Activated T-cell treated with anti-CD3 and anti-CD28 coated beads, Interleukin-2, amount 50 U/mL, for 72 hours (primary cell): ENCODE measurements around the gene TMEM8B. TPM values are rescaled to one million over a fixed set of nuclear protein-coding genes. Genes with fewer than 3 reads are reported as not detected.
"Not testable (repeated sequence)": the region's sequence is repeated elsewhere in the genome, so short reads cannot be mapped to it uniquely, and the experiment has no call there.

Source experiments
- ATAC-seq, 2 donors: fragments of 150-1000 bp; cut with Tn5 transposase; replicated peaks in 1 of 2; 2 replicates each; pipeline ENCODE4 v1.10.0; 2021; ENCODE audit warnings: moderate library complexity in 2 of 2, mild to moderate bottlenecking in 1 of 2
- DNase-seq, 2 donors: peaks; one replicate each; pipeline ENCODE4 v3.0.0; 2021 to 2022; ENCODE audit warnings: mixed read lengths in 1 of 2
- H3K27ac Mint-ChIP-seq: one replicate; pipeline ENCODE4 v1.8.0; 2022; ENCODE audit warnings: mild to moderate bottlenecking, moderate library complexity, mixed read lengths
- H3K27me3 Mint-ChIP-seq: one replicate; pipeline ENCODE4 v1.8.0; 2022; ENCODE audit warnings: low read depth, mixed read lengths
- H3K36me3 Mint-ChIP-seq, 2 donors: one replicate each; pipeline ENCODE4 v1.8.0; 2022; ENCODE audit warnings: mixed read lengths in 2 of 2, mild to moderate bottlenecking in 1 of 2; ENCODE audit not compliant: insufficient read depth in 2 of 2
- H3K4me1 Mint-ChIP-seq: one replicate; pipeline ENCODE4 v1.8.0; 2022; ENCODE audit warnings: low read depth, mixed read lengths
- H3K4me3 Mint-ChIP-seq, 2 donors: one replicate each; pipeline ENCODE4 v1.8.0; 2022; ENCODE audit warnings: mild to moderate bottlenecking in 2 of 2, mixed read lengths in 2 of 2, moderate library complexity in 2 of 2
- H3K9me3 Mint-ChIP-seq, 2 donors: one replicate each; pipeline ENCODE4 v1.8.0; 2022; ENCODE audit warnings: mixed read lengths in 2 of 2
- total RNA-seq, 2 donors: library from RNA; stranded (reverse); gene quantifications; one replicate each; pipeline ENCODE4 v1.2.3, GENCODE V29; 2022

Gene TMEM8B
- total RNA-seq, 2 donors from 2014 or later, result 8.4 to 9.1 TPM

DNA sequence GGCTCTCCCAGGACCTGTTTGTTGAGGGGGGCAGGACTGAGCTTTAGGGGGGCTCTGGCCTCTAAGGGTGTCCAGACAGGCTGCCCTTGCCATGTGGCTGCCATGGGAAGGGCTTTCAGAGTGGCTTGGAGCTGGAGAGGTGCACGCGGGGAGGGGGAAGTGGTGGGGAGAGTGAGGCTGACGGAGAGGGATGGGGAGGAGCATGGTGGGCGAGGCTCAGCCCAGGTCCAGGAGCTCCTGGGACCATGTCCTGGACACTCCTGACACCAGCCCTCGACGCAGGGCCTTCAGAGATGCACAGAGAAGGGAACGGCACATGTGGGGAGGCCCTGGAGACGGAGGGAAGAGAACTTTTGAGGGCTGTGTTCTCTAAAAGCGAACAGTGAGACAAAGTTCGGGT is 82.7 kb downstream of the TMEM8B start:
- Mint-ChIP-seq H3K4me1 (peaks cover 38% of the 10 kb centered on the region), H3K27ac (no peak overlapping the region), H3K36me3 (no peaks in the 10 kb centered on the region), H3K9me3 (no peaks in the 10 kb centered on the region), H3K4me3 (no peak overlapping the region), H3K27me3 (no peaks in the 10 kb centered on the region)
- no peak for ATAC-seq
- no peak for DNase-seq

DNA sequence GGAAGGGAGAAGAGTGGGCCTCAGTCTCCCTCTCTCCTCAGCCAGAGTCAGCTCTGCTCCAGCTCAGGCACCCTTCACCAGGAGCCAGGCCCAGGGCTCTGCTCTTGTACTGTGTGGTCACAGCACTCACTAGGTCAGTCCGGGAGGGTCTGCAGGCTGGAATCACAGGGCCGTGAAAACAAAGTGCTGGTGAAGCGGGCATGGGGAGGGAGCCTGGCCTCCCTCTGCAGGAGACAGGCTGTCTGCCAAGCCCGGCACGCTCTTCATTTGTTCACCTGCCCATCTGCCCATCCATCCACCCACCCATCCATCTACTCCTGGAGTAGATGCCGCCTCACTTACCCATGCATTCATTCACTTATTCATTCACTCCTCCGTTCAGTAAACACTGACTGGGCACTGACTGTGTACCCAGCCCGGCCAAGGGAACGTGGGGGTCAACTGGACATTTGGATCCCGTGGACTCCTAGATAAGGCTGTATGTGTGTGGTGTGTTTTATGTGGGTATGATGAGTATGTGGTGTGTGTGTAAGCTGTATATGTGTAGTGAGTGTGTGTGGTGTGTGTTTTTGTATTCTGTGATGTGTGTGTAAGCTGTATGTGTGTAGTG is 83.9 kb downstream of the TMEM8B start:
- DNase-seq (no peak), ATAC-seq (no peak)
- Mint-ChIP-seq H3K4me1 (peaks cover 32% of the 10 kb centered on the region), H3K27ac (no peak overlapping the region), H3K9me3 (no peaks in the 10 kb centered on the region), H3K27me3 (no peaks in the 10 kb centered on the region), H3K36me3 (no peaks in the 10 kb centered on the region), H3K4me3 (no peak overlapping the region)

GRCh38 chr9:35913429-35913828 is 84.4 kb downstream of the TMEM8B start:
- not testable (repeated sequence) for H3K4me3 Mint-ChIP-seq, ATAC-seq, H3K36me3 Mint-ChIP-seq, DNase-seq, H3K9me3 Mint-ChIP-seq, H3K27me3 Mint-ChIP-seq, H3K27ac Mint-ChIP-seq
- H3K4me1 Mint-ChIP-seq, result peaks cover 27% of the 10 kb centered on the region

DNA sequence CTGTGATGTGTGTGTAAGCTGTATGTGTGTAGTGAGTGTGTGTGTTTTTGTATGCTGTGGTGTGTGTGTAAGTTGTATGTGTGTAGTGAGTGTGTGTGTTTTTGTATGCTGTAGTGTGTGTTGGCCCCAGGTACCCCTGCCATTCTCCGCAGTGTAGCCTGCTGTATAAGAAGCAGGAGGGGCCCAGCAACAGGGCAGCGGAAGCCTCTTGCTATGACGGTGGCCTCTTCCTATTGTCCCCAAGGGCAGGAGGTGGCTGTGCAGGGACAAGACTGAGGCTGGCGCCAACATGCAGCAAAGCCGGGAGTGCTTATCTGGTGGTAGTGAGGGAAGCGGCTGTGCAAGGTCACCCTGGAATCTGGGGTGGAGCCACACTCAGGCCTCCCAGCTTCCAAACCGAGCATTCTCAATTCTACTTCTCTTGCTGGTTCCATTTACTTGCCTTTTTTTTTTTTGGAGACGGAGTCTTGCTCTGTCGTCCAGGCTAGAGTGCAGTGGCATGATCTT is 85.3 kb downstream of the TMEM8B start:
- Mint-ChIP-seq H3K4me1 (peaks cover 18% of the 10 kb centered on the region), H3K27ac (no peak overlapping the region), H3K4me3 (no peak overlapping the region), H3K27me3 (no peaks in the 10 kb centered on the region), H3K36me3 (no peaks in the 10 kb centered on the region), H3K9me3 (no peaks in the 10 kb centered on the region)
- ATAC-seq (peak in 1 of 2 donors; percentile 48), DNase-seq (no peak)

Other genes starting within 250 kb of the TMEM8B start
- 10 to 100 TPM; 39.9 to 45.5 TPM for gene TESK1, start 224.0 kb upstream of the TMEM8B start, total RNA-seq
- gene CD72, start 210.8 kb upstream of the TMEM8B start, total RNA-seq, result 10 to 100 TPM; 28.7 to 31.9 TPM
- 10 to 100 TPM; 61.4 to 65.6 TPM for gene SIT1, start 178.3 kb upstream of the TMEM8B start, total RNA-seq
- gene RMRP, start 171.2 kb upstream of the TMEM8B start, total RNA-seq, result 1,000 to 10,000 TPM; 5,353 to 9,709 TPM
- 10 to 100 TPM in 1 of 2 donors, 1 to 10 TPM in 1; 9.5 to 10.8 TPM for gene CCDC107, start 170.9 kb upstream of the TMEM8B start, total RNA-seq
- gene ARHGEF39, start 164.0 kb upstream of the TMEM8B start, total RNA-seq, result 10 to 100 TPM; 12.0 to 15.1 TPM
- gene CA9, start 155.3 kb upstream of the TMEM8B start, total RNA-seq, result 1 to 10 TPM in 1 of 2 donors, under 1 TPM in 1; 0.65 to 1.6 TPM
- 1 to 10 TPM; 5.4 to 7.8 TPM for gene TPM2, start 139.3 kb upstream of the TMEM8B start, total RNA-seq
- gene TLN1, start 97.0 kb upstream of the TMEM8B start, total RNA-seq, result 100 to 1,000 TPM; 200 to 235 TPM
- gene CREB3, start 96.6 kb upstream of the TMEM8B start, total RNA-seq, result 10 to 100 TPM; 30.7 to 33.1 TPM
- gene GBA2, start 80.0 kb upstream of the TMEM8B start, total RNA-seq, result 10 to 100 TPM; 37.7 to 38.4 TPM
- gene RGP1, start 79.9 kb upstream of the TMEM8B start, total RNA-seq, result 10 to 100 TPM; 32.5 TPM
- not detected for gene MSMP, start 75.0 kb upstream of the TMEM8B start, total RNA-seq
- 10 to 100 TPM in 1 of 2 donors, 1 to 10 TPM in 1; 6.7 to 11.5 TPM for gene NPR2, start 37.6 kb upstream of the TMEM8B start, total RNA-seq
- gene SPAG8, start 17.0 kb upstream of the TMEM8B start, total RNA-seq, result 1 to 10 TPM; 1.1 to 1.4 TPM
- 10 to 100 TPM; 69.2 to 80.9 TPM for gene HINT2, start 14.2 kb upstream of the TMEM8B start, total RNA-seq
- not detected for gene FAM221B, start 496 bp upstream of the TMEM8B start, total RNA-seq
- not detected for gene OR13J1, start 41.2 kb downstream of the TMEM8B start, total RNA-seq
- not detected for gene HRCT1, start 77.0 kb downstream of the TMEM8B start, total RNA-seq
- gene SPAAR, start 80.3 kb downstream of the TMEM8B start, total RNA-seq, result not detected
- not detected for gene OR2S2, start 128.9 kb downstream of the TMEM8B start, total RNA-seq
- 1 to 10 TPM; 6.3 to 6.8 TPM for gene RECK, start 207.7 kb downstream of the TMEM8B start, total RNA-seq